ENCODE measurements around the gene ACSS1. TPM values are rescaled to one million over a fixed set of nuclear protein-coding genes. Genes with fewer than 3 reads are reported as not detected.

The ACSS1 gene
- total RNA-seq, 2 donors from 2014 or later = 73.8 to 83.8 TPM

GRCh38 chr20:24984961-24985640 lies 72.8 kb downstream of the ACSS1 start:
- ATAC-seq (no peak), DNase-seq (no peak)
- intact Hi-C loops (cut with DNase I) = no loop called here
- TF ChIP-seq POLR2A (IDR thresholded peaks at IDR 0.05) (no peak), CTCF (IDR thresholded peaks at IDR 0.05) (no peak)
- no peaks in the 10 kb centered on the region for H3K36me3 ChIP-seq (replicated peaks in 1 of 2; ENCODE audit: insufficient read depth in 1 of 2, low read depth in 2 of 2)
- WGBS, 2 donors = 59 to 73% methylated on average over 3 of the region's 3 CpGs
- H3K4me1 ChIP-seq = no peaks in the 10 kb centered on the region
- peak overlapping the region in 1 of 4 donors; percentile 11 for H3K27ac ChIP-seq
- H3K27me3 ChIP-seq = no peaks in the 10 kb centered on the region
- H3K9me3 ChIP-seq = no peaks in the 10 kb centered on the region
- H3K4me3 ChIP-seq = no peak overlapping the region

GRCh38 chr20:24983896-24984295 lies 74.0 kb downstream of the ACSS1 start:
- no peak overlapping the region for H3K27ac ChIP-seq
- H3K4me3 ChIP-seq = no peak overlapping the region
- 79 to 85% methylated on average over 8 of the region's 8 CpGs for WGBS, 2 donors
- no peaks in the 10 kb centered on the region for H3K4me1 ChIP-seq
- intact Hi-C loops (cut with DNase I) = no loop called here
- no peaks in the 10 kb centered on the region for H3K36me3 ChIP-seq (replicated peaks in 1 of 2; ENCODE audit: insufficient read depth in 1 of 2, low read depth in 2 of 2)
- H3K27me3 ChIP-seq = no peaks in the 10 kb centered on the region
- TF ChIP-seq POLR2A (IDR thresholded peaks at IDR 0.05) (no peak), CTCF (IDR thresholded peaks at IDR 0.05) (no peak)
- ATAC-seq (no peak), DNase-seq (no peak)
- no peaks in the 10 kb centered on the region for H3K9me3 ChIP-seq

- Histone ChIP-seq H3K4me1 (no peaks in the 10 kb centered on the region), H3K36me3 (replicated peaks in 1 of 2; ENCODE audit: insufficient read depth in 1 of 2, low read depth in 2 of 2) (no peaks in the 10 kb centered on the region), H3K27me3 (no peaks in the 10 kb centered on the region), H3K9me3 (no peaks in the 10 kb centered on the region), H3K27ac (no peak overlapping the region), H3K4me3 (no peak overlapping the region)
- ATAC-seq (no peak), DNase-seq (peak in 1 of 4 donors; percentile 62)
- intact Hi-C loops (cut with DNase I) = no loop called here
- 88 to 89% methylated on average over 3 of the region's 3 CpGs for WGBS, 2 donors
- TF ChIP-seq CTCF (IDR thresholded peaks at IDR 0.05) = no peak
- TF ChIP-seq POLR2A (IDR thresholded peaks at IDR 0.05) = no peak
These were observed 76.1 kb downstream of the ACSS1 start for GRCh38 chr20:24981790-24982189.

- Histone ChIP-seq H3K4me3 (no peak overlapping the region), H3K36me3 (replicated peaks in 1 of 2; ENCODE audit: insufficient read depth in 1 of 2, low read depth in 2 of 2) (no peaks in the 10 kb centered on the region), H3K27me3 (no peaks in the 10 kb centered on the region), H3K4me1 (no peaks in the 10 kb centered on the region), H3K9me3 (no peaks in the 10 kb centered on the region), H3K27ac (no peak overlapping the region)
- no peak for DNase-seq
- 86 to 94% methylated on average over 4 of the region's 4 CpGs for WGBS, 2 donors
- TF ChIP-seq POLR2A (IDR thresholded peaks at IDR 0.05) (no peak), CTCF (IDR thresholded peaks at IDR 0.05) (no peak)
- intact Hi-C loops (cut with DNase I) = no loop called here
- ATAC-seq = no peak
These were observed 76.7 kb downstream of the ACSS1 start for GRCh38 chr20:24981282-24981681.

Data from body of pancreas (tissue), 4 donors.